GM12874 (cell line): ENCODE measurements around the gene NPIPB2.

Source experiments
- CTCF ChIP-seq: IDR thresholded peaks from 2 replicates; pipeline ENCODE4 v1.5.1; 2011; ENCODE audit warnings: low read depth, mild to moderate bottlenecking, control low read depth, low read length, moderate library complexity; ENCODE audit not compliant: insufficient read depth

Gene NPIPB2

GRCh38 chr16:11914210-11915113, 27.4 kb downstream of the NPIPB2 start:
- no peak for TF ChIP-seq CTCF

DNA sequence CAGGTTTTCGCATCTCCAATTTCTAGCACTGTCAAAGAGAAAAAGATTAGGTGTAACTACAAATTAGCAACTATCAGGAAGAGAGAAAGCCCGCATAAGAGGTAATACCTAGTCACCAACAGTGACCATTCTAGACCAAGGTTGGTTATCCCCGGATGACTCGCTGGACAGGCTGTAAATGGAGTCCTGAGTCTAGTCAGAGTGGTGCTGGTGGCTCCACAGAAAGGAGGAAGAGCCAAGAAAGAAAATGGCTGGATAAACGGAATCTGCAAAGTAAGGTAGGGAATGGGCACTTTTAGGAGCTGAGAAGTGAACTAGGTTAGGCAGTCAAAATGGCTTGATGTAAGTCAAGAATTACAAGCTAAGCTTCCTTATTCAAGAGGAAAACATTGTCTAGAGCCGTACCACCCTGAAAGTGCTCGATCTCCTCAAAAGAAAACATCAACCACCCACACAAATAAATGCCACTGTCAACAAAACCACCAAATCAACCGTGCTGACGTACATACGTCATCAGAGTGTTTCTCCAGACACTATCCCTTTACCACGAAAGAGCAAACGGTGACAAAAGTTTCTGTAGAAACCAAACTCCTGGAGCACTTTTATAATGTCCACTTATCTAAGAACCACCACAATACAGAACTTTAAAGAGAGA, 28.3 kb downstream of the NPIPB2 start:
- no peak for TF ChIP-seq CTCF

GRCh38 chr16:11909653-11910545, 31.9 kb downstream of the NPIPB2 start:
- TF ChIP-seq CTCF: no peak

- TF ChIP-seq CTCF: no peak
Observed at GRCh38 chr16:11907160-11907970, 34.5 kb downstream of the NPIPB2 start.

DNA sequence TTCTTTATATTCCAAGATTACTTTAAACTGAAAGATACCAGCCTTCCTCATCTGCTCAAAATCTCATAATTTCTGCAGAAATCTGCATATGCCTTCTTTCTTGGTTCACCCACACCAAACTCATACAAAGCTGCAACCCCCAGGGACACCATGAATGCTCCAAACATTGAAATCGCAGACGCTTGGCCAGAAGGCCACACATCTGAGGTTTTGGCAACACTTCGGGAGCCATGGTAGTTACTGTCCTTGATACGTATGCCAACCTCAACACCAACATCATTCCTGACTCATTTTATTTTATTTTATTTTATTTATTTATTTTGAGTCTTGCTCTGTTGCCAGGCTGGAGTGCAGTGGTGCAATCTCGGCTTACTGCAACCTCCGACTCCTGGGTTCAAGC, 37.9 kb downstream of the NPIPB2 start:
- no peak for TF ChIP-seq CTCF

- TF ChIP-seq CTCF: no peak
Observed at GRCh38 chr16:11901091-11901490, 40.8 kb downstream of the NPIPB2 start.
